Neuronal stem cell (in vitro differentiated cells): Measurements from ENCODE around the gene OSBPL1A.
A peak's percentile ranks its signal among the peaks of the same experiment; 100 is the strongest.

Source experiments
- DNase-seq: peaks from one replicate; pipeline ENCODE4 v3.0.0-alpha.2; 2013; ENCODE audit warnings: low spot score
- H2AFZ ChIP-seq: one replicate; pipeline ENCODE4 v1.6.1; 2013; ENCODE audit warnings: mild to moderate bottlenecking, low read length, inconsistent platforms
- H2AK5ac ChIP-seq: 2 replicates; pipeline ENCODE4 v1.6.1; 2013; ENCODE audit warnings: low read depth, mild to moderate bottlenecking, inconsistent platforms, low read length, moderate library complexity, mixed read lengths
- H2BK120ac ChIP-seq: 2 replicates; pipeline ENCODE4 v1.6.1; 2013; ENCODE audit warnings: low read depth, mild to moderate bottlenecking, inconsistent platforms, low read length, moderate library complexity, mixed read lengths
- H2BK12ac ChIP-seq: one replicate; pipeline ENCODE4 v1.6.1; 2013; ENCODE audit warnings: low read length, inconsistent platforms
- H2BK15ac ChIP-seq: 2 replicates; pipeline ENCODE4 v1.6.1; 2013; ENCODE audit warnings: mild to moderate bottlenecking, low read length, inconsistent platforms, mixed read lengths
- H2BK5ac ChIP-seq: one replicate; pipeline ENCODE4 v1.6.1; 2013; ENCODE audit warnings: inconsistent platforms, mild to moderate bottlenecking, low read length, moderate library complexity
- H3K14ac ChIP-seq: one replicate; pipeline ENCODE4 v1.6.1; 2013; ENCODE audit warnings: low read length, inconsistent platforms
- H3K18ac ChIP-seq: 2 replicates; pipeline ENCODE4 v1.6.1; 2013; ENCODE audit warnings: low read length, inconsistent platforms
- H3K23ac ChIP-seq: 2 replicates; pipeline ENCODE4 v1.6.1; 2013; ENCODE audit warnings: low read depth, mild to moderate bottlenecking, mixed read lengths, low read length, inconsistent platforms; ENCODE audit not compliant: poor library complexity
- H3K27ac ChIP-seq: replicated peaks from 3 replicates; pipeline ENCODE4 v1.5.1; 2013; ENCODE audit warnings: low read length, inconsistent platforms
- H3K27me3 ChIP-seq, 3 experiments: 2 replicates each; pipeline ENCODE4 v1.6.1; 2013; ENCODE audit warnings: low read length in 3 of 3, mild to moderate bottlenecking in 2 of 3, inconsistent platforms in 1 of 3, low read depth in 1 of 3, mixed read lengths in 1 of 3, moderate library complexity in 1 of 3; ENCODE audit not compliant: control insufficient read depth in 3 of 3, insufficient read depth in 3 of 3
- H3K36me3 ChIP-seq, 2 donors: replicated peaks in 1 of 2; 2 replicates each; pipeline ENCODE4 v1.6.1; 2013; ENCODE audit warnings: low read length in 2 of 2; ENCODE audit not compliant: control insufficient read depth in 2 of 2, insufficient read depth in 2 of 2
- H3K4ac ChIP-seq: 2 replicates; pipeline ENCODE4 v1.6.1; 2013; ENCODE audit warnings: inconsistent platforms, mild to moderate bottlenecking, low read length, moderate library complexity
- H3K4me1 ChIP-seq, 2 donors: 1 replicate in 1 of 2; 2 replicates in 1 of 2; pipeline ENCODE4 v1.6.1; 2013; ENCODE audit warnings: low read length in 2 of 2, low read depth in 1 of 2; ENCODE audit not compliant: control insufficient read depth in 2 of 2, insufficient read depth in 1 of 2
- H3K4me2 ChIP-seq: one replicate; pipeline ENCODE4 v1.6.1; 2013; ENCODE audit warnings: mild to moderate bottlenecking, low read length, inconsistent platforms; ENCODE audit not compliant: insufficient read depth, poor library complexity, severe bottlenecking
- H3K4me3 ChIP-seq, 2 donors: 2 replicates each; pipeline ENCODE4 v1.5.1; 2013; ENCODE audit warnings: low read length in 2 of 2, mild to moderate bottlenecking in 2 of 2, inconsistent platforms in 1 of 2, moderate library complexity in 1 of 2
- H3K79me1 ChIP-seq: one replicate; pipeline ENCODE4 v1.6.1; 2013; ENCODE audit warnings: low read depth, mild to moderate bottlenecking, inconsistent platforms, low read length, moderate library complexity
- H3K9ac ChIP-seq: one replicate; pipeline ENCODE4 v1.6.1; 2013; ENCODE audit warnings: mild to moderate bottlenecking, low read depth, low read length, inconsistent platforms; ENCODE audit not compliant: poor library complexity
- H3K9me3 ChIP-seq, 2 donors: replicated peaks in 1 of 2; 2 replicates each; pipeline versions ENCODE3 to v1.6.1; 2013; ENCODE audit warnings: low read length in 2 of 2, mild to moderate bottlenecking in 2 of 2, inconsistent platforms in 1 of 2, low read depth in 1 of 2, mixed read lengths in 1 of 2, moderate library complexity in 1 of 2; ENCODE audit not compliant: control insufficient read depth in 2 of 2, insufficient read depth in 1 of 2
- H4K8ac ChIP-seq: one replicate; pipeline ENCODE4 v1.6.1; 2013; ENCODE audit warnings: low read depth, mild to moderate bottlenecking, inconsistent platforms, low read length, moderate library complexity
- H4K91ac ChIP-seq: one replicate; pipeline ENCODE4 v1.6.1; 2013; ENCODE audit warnings: low read length, low read depth, mild to moderate bottlenecking, inconsistent platforms; ENCODE audit not compliant: poor library complexity
- WGBS, 2 donors: extraction: QIAGEN DNeasy Blood & Tissue Kit; methylation state at CpG; one replicate each; pipeline ENCODE4 v1.1.7; 2013; ENCODE audit warnings: missing lambda C conversion rate in 2 of 2, mixed read lengths in 1 of 2; ENCODE audit not compliant: insufficient read length in 2 of 2, insufficient replicate concordance in 1 of 2; ENCODE audit errors: extremely low coverage in 2 of 2; 5-methylcytosine and 5-hydroxymethylcytosine counted together

OSBPL1A gene

GRCh38 chr18:24176727-24177416, 220.8 kb downstream of the OSBPL1A start:
- Histone ChIP-seq H3K36me3 (peaks cover 4 to 75% of the 10 kb centered on the region in 2 donors), H3K9me3 (no peaks in the 10 kb centered on the region), H2BK5ac (no peak overlapping the region), H3K23ac (no peak overlapping the region), H4K91ac (no peak overlapping the region), H2BK15ac (no peak overlapping the region), H3K9ac (no peak overlapping the region), H3K27ac (no peak overlapping the region), H2AK5ac (no peak overlapping the region), H3K27me3 (no peaks in the 10 kb centered on the region), H2AFZ (no peak overlapping the region), H4K8ac (no peak overlapping the region), H3K14ac (no peak overlapping the region), H3K79me1 (no peaks in the 10 kb centered on the region), H2BK12ac (no peak overlapping the region), H3K4me3 (no peak overlapping the region), H2BK120ac (no peak overlapping the region), H3K4me2 (no peak overlapping the region), H3K18ac (no peak overlapping the region), H3K4ac (no peak overlapping the region), H3K4me1 (peaks cover 0 to 2% of the 10 kb centered on the region in 2 donors)
- peak; percentile 61 for DNase-seq
- no CpG with 5 or more reads among the region's 7 CpGs for WGBS, 2 donors

GRCh38 chr18:24173997-24174396, 223.6 kb downstream of the OSBPL1A start:
- Histone ChIP-seq H2BK12ac (no peak overlapping the region), H2AFZ (no peak overlapping the region), H3K4ac (no peak overlapping the region), H3K27ac (no peak overlapping the region), H2BK120ac (no peak overlapping the region), H3K4me2 (no peak overlapping the region), H4K8ac (no peak overlapping the region), H2AK5ac (no peak overlapping the region), H3K79me1 (no peaks in the 10 kb centered on the region), H3K23ac (no peak overlapping the region), H3K18ac (no peak overlapping the region), H3K36me3 (peaks cover 0 to 78% of the 10 kb centered on the region in 2 donors), H2BK15ac (no peak overlapping the region), H3K9ac (no peak overlapping the region), H2BK5ac (no peak overlapping the region), H3K27me3 (no peaks in the 10 kb centered on the region), H3K4me1 (peaks cover 0 to 1% of the 10 kb centered on the region in 2 donors), H3K14ac (no peak overlapping the region), H4K91ac (no peak overlapping the region), H3K9me3 (no peaks in the 10 kb centered on the region), H3K4me3 (no peak overlapping the region)
- no CpG with 5 or more reads among the region's 3 CpGs for WGBS, 2 donors
- no peak for DNase-seq

GRCh38 chr18:24170360-24170759, 227.3 kb downstream of the OSBPL1A start:
- no peak overlapping the region for H3K27ac ChIP-seq
- H3K79me1 ChIP-seq = no peaks in the 10 kb centered on the region
- no peak overlapping the region for H2BK120ac ChIP-seq
- H3K4me3 ChIP-seq = no peak overlapping the region
- H2BK12ac ChIP-seq = no peak overlapping the region
- no peaks in the 10 kb centered on the region for H3K9me3 ChIP-seq
- H2AK5ac ChIP-seq = no peak overlapping the region
- no peak overlapping the region for H2BK15ac ChIP-seq
- peaks cover 6 to 82% of the 10 kb centered on the region in 2 donors for H3K36me3 ChIP-seq
- no peak overlapping the region for H3K4ac ChIP-seq
- no peak overlapping the region for H4K91ac ChIP-seq
- no peaks in the 10 kb centered on the region for H3K27me3 ChIP-seq
- H3K9ac ChIP-seq = no peak overlapping the region
- no peak overlapping the region for H3K23ac ChIP-seq
- WGBS, 2 donors = no CpG with 5 or more reads among the region's 8 CpGs
- H3K4me2 ChIP-seq = no peak overlapping the region
- no peak overlapping the region for H4K8ac ChIP-seq
- no peak overlapping the region for H2AFZ ChIP-seq
- H2BK5ac ChIP-seq = no peak overlapping the region
- H3K18ac ChIP-seq = no peak overlapping the region
- H3K4me1 ChIP-seq = peaks cover 0 to 3% of the 10 kb centered on the region in 2 donors
- DNase-seq = no peak
- H3K14ac ChIP-seq = no peak overlapping the region

GRCh38 chr18:24168496-24168895, 229.1 kb downstream of the OSBPL1A start:
- no peak overlapping the region for H2AFZ ChIP-seq
- H2BK15ac ChIP-seq = no peak overlapping the region
- no peaks in the 10 kb centered on the region for H3K9me3 ChIP-seq
- H4K8ac ChIP-seq = no peak overlapping the region
- DNase-seq = no peak
- WGBS, 2 donors = no CpG with 5 or more reads among the region's 7 CpGs
- no peak overlapping the region for H3K4me2 ChIP-seq
- no peak overlapping the region for H4K91ac ChIP-seq
- H3K9ac ChIP-seq = no peak overlapping the region
- no peak overlapping the region for H3K4me3 ChIP-seq
- peaks cover 10 to 85% of the 10 kb centered on the region in 2 donors for H3K36me3 ChIP-seq
- H3K27ac ChIP-seq = no peak overlapping the region
- H3K18ac ChIP-seq = no peak overlapping the region
- no peak overlapping the region for H2BK5ac ChIP-seq
- no peak overlapping the region for H3K14ac ChIP-seq
- no peak overlapping the region for H3K4ac ChIP-seq
- H2BK120ac ChIP-seq = no peak overlapping the region
- H3K27me3 ChIP-seq = no peaks in the 10 kb centered on the region
- peaks cover 0 to 3% of the 10 kb centered on the region in 2 donors for H3K4me1 ChIP-seq
- H2AK5ac ChIP-seq = no peak overlapping the region
- no peak overlapping the region for H2BK12ac ChIP-seq
- no peak overlapping the region for H3K23ac ChIP-seq
- H3K79me1 ChIP-seq = no peaks in the 10 kb centered on the region
